Pancreas (tissue), 10 donors: ENCODE data around the gene EPHA5. TPM values are rescaled to one million over a fixed set of nuclear protein-coding genes. Genes with fewer than 3 reads are reported as not detected.

Experiments
- ATAC-seq, 4 donors: fragments of 200-7000 bp; cut with Tn5 transposase; one replicate each; pipeline versions ENCODE4 v1.8.0 to v1.9.1; 2020; ENCODE audit warnings: mild to moderate bottlenecking in 4 of 4, moderate library complexity in 4 of 4
- DNase-seq, 6 donors: peaks; one replicate each; pipeline ENCODE4 v3.0.0-alpha.2; 2020
- FAIRE-seq: peaks from 2 replicates; lab custom pipeline; 2012; peaks lifted over from hg19 to GRCh38; lab: Jason Lieb, UNC
- H3K27ac ChIP-seq, 4 donors: fragments of 200-600 bp; sonication (generic); 1 replicate in 3 of 4; 2 replicates in 1 of 4; pipeline versions ENCODE4 v1.5.0 to v1.8.0; 2020
- H3K27me3 ChIP-seq, 4 donors: fragments of 200-600 bp; one replicate each; pipeline ENCODE4 v1.8.0; 2021
- H3K36me3 ChIP-seq, 3 donors: fragments of 200-600 bp; sonication (generic) in 1 of 3; one replicate each; pipeline versions ENCODE4 v1.5.0 to v1.8.0; 2020 to 2021
- H3K4me1 ChIP-seq, 3 donors: fragments of 200-600 bp; one replicate each; pipeline ENCODE4 v1.8.0; 2021
- H3K4me3 ChIP-seq, 4 donors: fragments of 200-600 bp; sonication (generic) in 2 of 4; one replicate each; pipeline versions ENCODE4 v1.5.0 to v1.8.0; 2020 to 2021
- H3K9me3 ChIP-seq, 4 donors: fragments of 200-600 bp; one replicate each; pipeline ENCODE4 v1.8.0; 2021
- WGBS, 2 donors: extraction: QIAGEN DNeasy Blood & Tissue Kit; methylation state at CpG; one replicate each; pipeline ENCODE4 v1.1.7; 2013; 5-methylcytosine and 5-hydroxymethylcytosine counted together
- intact Hi-C, 3 donors: fragments of 100-400 bp; cut with DNase I; formaldehyde crosslinking; loops; one replicate each; pipeline versions ENCODE4 v1.11.1 to v1.14.2; 2022
- polyA plus RNA-seq, 2 donors: library from polyadenylated mRNA; stranded (reverse); fragments of 200-250 nt; gene quantifications; one replicate each; pipeline ENCODE4 v1.2.3, GENCODE V29; 2013
- total RNA-seq, 6 donors: library from RNA; stranded (reverse); fragmentation: NEBNext Ultra II Directional in 4 of 6; extraction: Animal tissue kit (Norgen Biotek cat#: 25700) in 4 of 6; gene quantifications; one replicate each; pipeline versions ENCODE4 v1.2.1 to v1.2.4, GENCODE V29; 2021 to 2023
- TF ChIP-seq, protein P1 (sequence below), 4 donors: fragments of 200-600 bp; sonication (generic) in 3 of 4; IDR thresholded peaks; one replicate each; pipeline versions ENCODE4 v1.5.0 to v1.8.0; 2021; ENCODE audit warnings: antibody characterized with exemption in 4 of 4
- donor health status: healthy with polysubstance abuse.
- donor health status: DM: no; HTN: no; CAD: no; lungs with moderate emphysema.
- donor health status: DM: no; HTN: no; CAD: no.
- donor health status: control.
- donor health status: control.
- donor health status: Bipolar disorder and iron deficiency.
- donor health status: DM: yes; HTN: yes; CAD: no.
- donor health status: DM: no; HTN: no; CAD: no.
- donor health status: DM: no; HTN: no; CAD: no.
- donor health status: DM: yes; HTN: yes; CAD: no.

The EPHA5 gene
- total and polyA plus RNA-seq, 8 donors = under 0.01 to 0.12 TPM; not detected in 6

DNA sequence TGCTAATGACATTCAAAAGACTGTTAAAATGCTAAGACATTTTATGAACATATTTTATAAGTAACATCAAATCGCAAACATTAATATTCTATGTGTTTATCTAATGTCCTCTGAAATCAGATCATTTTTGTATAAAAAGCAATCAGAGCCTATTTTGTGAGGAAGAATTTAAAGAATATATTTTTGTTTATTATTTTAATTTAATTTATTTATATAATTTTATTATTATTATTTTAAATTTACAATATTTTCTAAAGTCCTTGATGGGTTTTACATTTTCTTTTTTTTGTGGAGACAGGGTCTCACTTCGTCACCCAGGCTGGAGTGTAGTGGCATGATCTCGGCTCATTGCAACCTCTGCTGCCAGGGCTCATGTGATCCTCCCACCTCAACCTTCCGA, 262.8 kb downstream of the EPHA5 start:
- no peak for FAIRE-seq
- TF ChIP-seq, protein P1, sequence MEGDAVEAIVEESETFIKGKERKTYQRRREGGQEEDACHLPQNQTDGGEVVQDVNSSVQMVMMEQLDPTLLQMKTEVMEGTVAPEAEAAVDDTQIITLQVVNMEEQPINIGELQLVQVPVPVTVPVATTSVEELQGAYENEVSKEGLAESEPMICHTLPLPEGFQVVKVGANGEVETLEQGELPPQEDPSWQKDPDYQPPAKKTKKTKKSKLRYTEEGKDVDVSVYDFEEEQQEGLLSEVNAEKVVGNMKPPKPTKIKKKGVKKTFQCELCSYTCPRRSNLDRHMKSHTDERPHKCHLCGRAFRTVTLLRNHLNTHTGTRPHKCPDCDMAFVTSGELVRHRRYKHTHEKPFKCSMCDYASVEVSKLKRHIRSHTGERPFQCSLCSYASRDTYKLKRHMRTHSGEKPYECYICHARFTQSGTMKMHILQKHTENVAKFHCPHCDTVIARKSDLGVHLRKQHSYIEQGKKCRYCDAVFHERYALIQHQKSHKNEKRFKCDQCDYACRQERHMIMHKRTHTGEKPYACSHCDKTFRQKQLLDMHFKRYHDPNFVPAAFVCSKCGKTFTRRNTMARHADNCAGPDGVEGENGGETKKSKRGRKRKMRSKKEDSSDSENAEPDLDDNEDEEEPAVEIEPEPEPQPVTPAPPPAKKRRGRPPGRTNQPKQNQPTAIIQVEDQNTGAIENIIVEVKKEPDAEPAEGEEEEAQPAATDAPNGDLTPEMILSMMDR (IDR thresholded peaks at IDR 0.05) = no peak
- intact Hi-C loops = no loop called here
- H3K4me3 ChIP-seq = no peak overlapping the region
- H3K4me1 ChIP-seq = no peaks in the 10 kb centered on the region
- H3K27ac ChIP-seq = no peak overlapping the region
- WGBS, 2 donors = 92% methylated on average over 4 of the region's 4 CpGs
- ATAC-seq = no peak
- no peaks in the 10 kb centered on the region for H3K27me3 ChIP-seq
- H3K9me3 ChIP-seq = no peaks in the 10 kb centered on the region
- H3K36me3 ChIP-seq = no peaks in the 10 kb centered on the region
- no peak for DNase-seq

DNA sequence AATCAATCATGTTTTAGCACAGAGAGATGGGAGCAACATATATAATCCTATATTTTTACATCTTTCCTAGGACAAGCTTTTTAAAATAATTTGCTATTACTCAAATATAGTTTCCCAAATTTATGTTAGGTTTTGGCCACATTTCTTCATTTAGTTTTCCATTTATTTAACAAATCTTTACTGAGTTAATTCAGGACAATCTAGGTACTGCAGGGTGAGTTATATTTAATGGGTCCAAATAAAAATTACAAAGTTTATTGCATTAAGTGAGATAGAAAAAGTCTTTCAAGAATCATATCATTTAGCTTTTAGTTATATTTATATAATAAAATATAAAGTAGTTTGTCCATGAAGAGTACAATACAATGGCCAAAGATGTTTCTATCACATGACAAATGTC, 269.2 kb downstream of the EPHA5 start:
- FAIRE-seq (no peak), ATAC-seq (no peak), DNase-seq (no peak)
- no peak overlapping the region for H3K27ac ChIP-seq
- H3K36me3 ChIP-seq = no peaks in the 10 kb centered on the region
- TF ChIP-seq, protein P1 (IDR thresholded peaks at IDR 0.05) = peak in 1 of 4 donors; percentile 10
- H3K4me1 ChIP-seq = no peaks in the 10 kb centered on the region
- H3K9me3 ChIP-seq = no peaks in the 10 kb centered on the region
- intact Hi-C loops = no loop called here
- no peak overlapping the region for H3K4me3 ChIP-seq
- H3K27me3 ChIP-seq = peaks cover 0 to 2% (median 0%) of the 10 kb centered on the region in 4 donors

DNA sequence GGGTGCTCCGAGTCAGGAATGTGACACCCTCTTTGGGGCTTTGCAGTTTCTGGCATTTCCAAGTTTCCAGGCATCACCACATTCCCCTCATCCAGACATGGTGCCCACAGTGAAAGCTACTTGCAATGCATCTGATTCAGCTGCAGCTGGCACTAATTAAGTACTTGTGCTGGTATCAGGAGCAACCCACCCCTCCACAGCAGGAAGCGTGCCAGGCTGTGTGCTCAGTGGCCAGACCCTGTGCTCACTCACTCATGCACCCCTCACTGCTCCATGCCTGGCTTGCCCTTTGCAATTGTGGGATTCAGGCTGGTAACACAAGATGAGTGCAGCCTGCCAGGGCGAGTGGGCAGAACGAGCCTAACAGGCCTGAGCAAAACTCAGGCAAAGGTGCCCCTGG, 271.2 kb downstream of the EPHA5 start:
- intact Hi-C loops = no loop called here
- FAIRE-seq (no peak), DNase-seq (peak in 1 of 6 donors; percentile 44), ATAC-seq (no peak)
- Histone ChIP-seq H3K9me3 (no peaks in the 10 kb centered on the region), H3K27ac (no peak overlapping the region), H3K4me3 (no peak overlapping the region), H3K27me3 (peaks cover 0 to 2% (median 0%) of the 10 kb centered on the region in 4 donors), H3K36me3 (no peaks in the 10 kb centered on the region), H3K4me1 (no peaks in the 10 kb centered on the region)
- WGBS, 2 donors = 78 to 90% methylated on average over 4 of the region's 4 CpGs
- TF ChIP-seq, protein P1 (IDR thresholded peaks at IDR 0.05) = no peak

DNA sequence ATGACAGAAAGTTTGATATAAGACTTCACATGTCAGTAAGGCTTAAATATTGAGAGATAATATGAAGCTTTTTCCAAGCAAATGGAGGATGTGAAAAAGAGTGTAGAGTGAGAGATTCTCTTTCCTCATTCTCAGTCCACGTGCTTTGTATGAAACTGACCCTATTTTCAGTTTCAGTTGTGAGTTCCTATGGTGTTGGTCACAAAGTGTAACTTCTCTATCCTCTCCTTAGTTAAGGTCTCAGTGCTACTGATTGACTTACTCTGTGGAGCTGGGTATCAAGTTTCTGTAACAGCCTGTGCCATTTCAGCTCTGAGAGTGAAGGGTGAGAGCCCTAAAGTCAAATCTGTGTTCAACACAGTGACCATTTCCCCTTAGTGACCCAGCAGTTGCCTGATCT, 277.2 kb downstream of the EPHA5 start:
- no peak overlapping the region for H3K4me3 ChIP-seq
- FAIRE-seq (no peak), ATAC-seq (no peak), DNase-seq (no peak)
- H3K27ac ChIP-seq = no peak overlapping the region
- 71% methylated on average over 1 of the region's 1 CpG for WGBS, 2 donors
- no peaks in the 10 kb centered on the region for H3K27me3 ChIP-seq
- intact Hi-C loops = no loop called here
- H3K4me1 ChIP-seq = peaks cover 0 to 6% (median 0%) of the 10 kb centered on the region in 3 donors
- TF ChIP-seq, protein P1 (IDR thresholded peaks at IDR 0.05) = no peak
- H3K36me3 ChIP-seq = no peaks in the 10 kb centered on the region
- H3K9me3 ChIP-seq = no peaks in the 10 kb centered on the region

DNA sequence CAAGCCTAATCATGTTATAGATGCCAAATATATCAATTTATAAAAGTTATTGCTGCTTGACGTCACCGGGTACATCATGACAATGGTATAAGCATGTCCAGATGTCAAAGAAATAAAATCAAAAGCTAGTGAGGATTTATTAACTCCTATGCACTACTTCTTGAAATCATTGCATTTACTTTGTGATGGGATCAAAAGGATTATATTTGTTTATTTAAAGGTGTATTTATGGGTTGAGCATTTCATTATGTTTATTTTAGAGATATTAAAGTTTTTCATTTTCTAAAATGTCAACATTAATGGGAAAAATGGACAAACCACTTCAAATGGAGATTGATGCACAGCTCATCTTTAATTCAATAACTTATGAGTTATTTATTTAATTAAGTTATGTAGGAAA, 277.8 kb downstream of the EPHA5 start:
- FAIRE-seq = no peak
- TF ChIP-seq, protein P1 (IDR thresholded peaks at IDR 0.05) = no peak
- intact Hi-C loops = no loop called here
- no peaks in the 10 kb centered on the region for H3K9me3 ChIP-seq
- DNase-seq = no peak
- no peak for ATAC-seq
- no peak overlapping the region for H3K27ac ChIP-seq
- no peaks in the 10 kb centered on the region for H3K36me3 ChIP-seq
- H3K27me3 ChIP-seq = no peaks in the 10 kb centered on the region
- H3K4me3 ChIP-seq = no peak overlapping the region
- 75 to 80% methylated on average over 2 of the region's 2 CpGs for WGBS, 2 donors
- peaks cover 0 to 6% (median 0%) of the 10 kb centered on the region in 3 donors for H3K4me1 ChIP-seq
